ENCODE results near the gene GNL3.
"Not testable (repeated sequence)": the region's sequence is repeated elsewhere in the genome, so short reads cannot be mapped to it uniquely, and the experiment has no call there.

GNL3 gene, protein sequence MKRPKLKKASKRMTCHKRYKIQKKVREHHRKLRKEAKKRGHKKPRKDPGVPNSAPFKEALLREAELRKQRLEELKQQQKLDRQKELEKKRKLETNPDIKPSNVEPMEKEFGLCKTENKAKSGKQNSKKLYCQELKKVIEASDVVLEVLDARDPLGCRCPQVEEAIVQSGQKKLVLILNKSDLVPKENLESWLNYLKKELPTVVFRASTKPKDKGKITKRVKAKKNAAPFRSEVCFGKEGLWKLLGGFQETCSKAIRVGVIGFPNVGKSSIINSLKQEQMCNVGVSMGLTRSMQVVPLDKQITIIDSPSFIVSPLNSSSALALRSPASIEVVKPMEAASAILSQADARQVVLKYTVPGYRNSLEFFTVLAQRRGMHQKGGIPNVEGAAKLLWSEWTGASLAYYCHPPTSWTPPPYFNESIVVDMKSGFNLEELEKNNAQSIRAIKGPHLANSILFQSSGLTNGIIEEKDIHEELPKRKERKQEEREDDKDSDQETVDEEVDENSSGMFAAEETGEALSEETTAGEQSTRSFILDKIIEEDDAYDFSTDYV

DNA sequence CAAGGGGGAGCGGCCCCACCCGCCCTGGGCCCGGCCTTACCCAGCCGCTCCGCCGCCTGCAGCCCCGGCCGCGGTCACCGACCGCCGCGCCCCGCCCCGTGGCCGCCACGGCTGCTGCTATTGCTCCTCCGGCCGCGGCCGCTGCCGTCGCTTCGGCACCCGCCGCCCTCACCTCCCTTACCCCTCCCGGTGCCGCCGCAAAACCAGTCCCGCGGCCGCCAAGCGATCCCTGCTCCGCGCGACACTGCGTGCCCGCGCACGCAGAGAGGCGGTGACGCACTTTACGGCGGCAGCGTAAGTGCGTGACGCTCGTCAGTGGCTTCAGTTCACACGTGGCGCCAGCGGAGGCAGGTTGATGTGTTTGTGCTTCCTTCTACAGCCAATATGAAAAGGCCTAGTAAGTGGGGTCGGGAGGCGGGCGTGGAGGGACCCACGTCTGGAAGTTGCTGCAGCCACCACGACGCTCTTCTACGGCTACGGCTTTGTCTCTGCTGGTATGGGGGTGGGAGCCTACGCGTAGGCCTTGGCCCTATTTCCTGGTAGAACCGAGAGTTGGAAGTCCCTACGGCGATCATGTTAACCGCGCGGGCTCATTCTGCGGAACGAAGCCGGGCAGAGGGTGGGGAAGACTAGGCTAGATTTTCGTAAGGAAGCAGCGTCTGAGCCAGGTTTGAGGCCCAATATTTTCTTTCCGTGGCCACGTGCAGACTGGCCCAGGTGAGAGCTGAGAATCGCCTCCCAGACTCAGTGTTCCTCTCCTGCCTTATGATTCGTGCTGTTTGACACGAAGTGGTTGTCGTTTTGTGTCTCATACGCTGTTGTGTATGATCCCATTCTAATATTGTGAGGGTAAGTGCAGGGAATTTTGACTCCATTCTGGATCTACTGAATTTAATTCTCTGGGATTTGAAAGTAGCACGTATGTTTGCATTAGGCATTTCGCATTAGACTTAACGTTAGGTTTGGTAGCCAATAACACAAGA, at the start of gene GNL3, which contains the start of gene PBRM1:
Gene GNL3 (plus strand): TSS at position 324 of the 983 bp plus-strand sequence. CDS start 61 bp downstream, at position 385.
Gene PBRM1 (minus strand): TSS at position 205 of the 983 bp plus-strand sequence.
- peak; percentile 89 for DNase-seq (ENCODE audit: low read depth)

- no peak for DNase-seq (ENCODE audit: low read depth)
Measured at GRCh38 chr3:52636673-52637072, 49.2 kb upstream of the GNL3 start.

- DNase-seq (ENCODE audit: low read depth) = no peak
Measured at GRCh38 chr3:52645549-52645948, 40.3 kb upstream of the GNL3 start.

GRCh38 chr3:52649461-52650210, 36.2 kb upstream of the GNL3 start:
- no peak for DNase-seq (ENCODE audit: low read depth)

DNA sequence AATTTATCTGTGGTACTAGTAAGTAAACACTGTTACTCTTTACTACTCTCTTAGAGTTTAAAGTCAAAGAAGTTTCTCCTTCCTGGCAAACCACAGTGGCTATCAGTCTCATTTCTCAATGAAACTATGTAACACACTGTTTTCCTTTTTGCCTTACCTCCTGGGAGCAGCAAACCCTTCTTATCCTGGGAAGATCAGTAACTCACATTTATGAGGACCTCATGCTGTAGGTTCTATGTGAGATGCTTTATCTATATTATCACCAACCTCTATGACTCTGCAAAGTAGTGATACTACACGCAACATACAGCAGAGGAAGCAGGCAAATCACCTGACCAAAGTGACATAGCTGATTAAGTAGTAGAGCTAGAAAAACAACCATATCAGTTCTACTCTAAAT, 35.4 kb upstream of the GNL3 start:
- no peak for DNase-seq (ENCODE audit: low read depth)

DNA sequence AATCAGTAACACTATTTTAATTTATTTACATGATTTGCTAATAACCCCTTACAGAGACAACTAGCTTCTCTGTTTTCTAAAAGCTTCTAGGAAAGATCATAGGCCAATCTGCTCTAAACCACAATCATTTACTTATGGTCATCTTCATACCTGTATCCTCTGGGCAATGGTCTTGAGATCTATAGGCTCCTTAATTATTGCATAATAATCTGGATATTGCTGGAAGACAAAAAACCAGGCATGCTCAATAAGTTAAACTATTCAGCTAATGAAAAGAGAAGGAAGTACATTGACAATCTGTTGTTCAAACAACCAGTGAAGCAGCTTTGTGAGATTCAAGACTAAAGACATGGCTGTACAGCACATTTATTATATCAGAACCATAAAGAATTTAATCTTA, 34.2 kb upstream of the GNL3 start:
- DNase-seq (ENCODE audit: low read depth) = no peak

DNA sequence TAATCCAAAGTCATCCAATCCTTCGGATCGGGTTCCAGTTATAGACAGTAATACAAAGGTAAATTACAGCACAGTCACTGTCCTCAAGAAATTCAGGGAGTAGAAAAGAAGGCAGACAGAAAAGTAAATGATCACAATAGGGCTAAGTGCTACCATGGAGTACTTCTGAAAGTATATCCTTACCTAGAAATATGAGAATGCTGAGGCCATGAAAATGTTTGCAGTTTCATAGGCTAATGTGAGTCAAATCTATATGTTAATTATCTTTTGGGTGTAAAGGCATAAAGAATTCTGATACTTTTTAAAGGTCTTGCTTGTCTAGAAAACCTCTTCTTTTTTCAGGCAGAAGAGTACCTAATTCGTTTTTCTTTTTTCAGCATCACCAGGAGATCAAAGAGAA, 29.9 kb upstream of the GNL3 start:
- DNase-seq (ENCODE audit: low read depth) = no peak

DNA sequence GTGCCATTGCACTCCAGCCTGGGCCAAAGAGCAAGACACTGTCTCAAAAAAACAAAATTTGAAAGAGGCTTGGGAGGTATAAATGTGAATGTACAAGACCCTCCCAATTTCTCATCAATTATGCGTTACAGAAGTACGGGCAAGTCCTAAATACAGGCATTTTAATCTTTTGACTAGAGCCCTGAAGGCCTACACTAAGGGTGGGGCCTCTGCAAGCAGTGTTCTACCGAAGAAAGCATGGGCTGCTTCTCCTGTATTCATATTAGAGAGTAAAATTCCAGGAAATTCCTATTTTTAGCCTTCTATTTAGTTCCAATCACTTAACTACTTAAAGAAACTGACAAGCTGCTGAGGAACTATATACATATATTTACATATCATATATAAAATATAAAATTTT, 25.8 kb upstream of the GNL3 start:
- no peak for DNase-seq (ENCODE audit: low read depth)

DNA sequence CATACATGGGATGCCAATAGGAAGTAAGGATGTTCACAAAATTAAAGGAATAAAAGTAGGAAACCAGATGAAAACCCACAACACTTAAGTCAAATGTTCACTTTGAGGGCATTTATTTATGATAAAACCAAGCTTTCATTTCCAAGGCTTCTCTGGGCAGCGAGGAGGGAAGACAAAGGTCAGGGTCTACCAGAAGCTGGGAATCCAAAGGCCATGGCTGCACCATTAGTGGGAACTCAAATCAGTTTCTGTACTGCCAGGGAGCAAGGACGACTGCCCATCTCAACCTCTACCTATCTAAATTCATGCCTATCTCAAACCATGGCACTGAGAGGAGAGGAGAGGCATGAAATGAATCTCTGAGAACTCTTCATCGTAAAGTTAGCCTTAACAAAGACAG, 22.7 kb upstream of the GNL3 start:
- DNase-seq (ENCODE audit: low read depth) = no peak

DNA sequence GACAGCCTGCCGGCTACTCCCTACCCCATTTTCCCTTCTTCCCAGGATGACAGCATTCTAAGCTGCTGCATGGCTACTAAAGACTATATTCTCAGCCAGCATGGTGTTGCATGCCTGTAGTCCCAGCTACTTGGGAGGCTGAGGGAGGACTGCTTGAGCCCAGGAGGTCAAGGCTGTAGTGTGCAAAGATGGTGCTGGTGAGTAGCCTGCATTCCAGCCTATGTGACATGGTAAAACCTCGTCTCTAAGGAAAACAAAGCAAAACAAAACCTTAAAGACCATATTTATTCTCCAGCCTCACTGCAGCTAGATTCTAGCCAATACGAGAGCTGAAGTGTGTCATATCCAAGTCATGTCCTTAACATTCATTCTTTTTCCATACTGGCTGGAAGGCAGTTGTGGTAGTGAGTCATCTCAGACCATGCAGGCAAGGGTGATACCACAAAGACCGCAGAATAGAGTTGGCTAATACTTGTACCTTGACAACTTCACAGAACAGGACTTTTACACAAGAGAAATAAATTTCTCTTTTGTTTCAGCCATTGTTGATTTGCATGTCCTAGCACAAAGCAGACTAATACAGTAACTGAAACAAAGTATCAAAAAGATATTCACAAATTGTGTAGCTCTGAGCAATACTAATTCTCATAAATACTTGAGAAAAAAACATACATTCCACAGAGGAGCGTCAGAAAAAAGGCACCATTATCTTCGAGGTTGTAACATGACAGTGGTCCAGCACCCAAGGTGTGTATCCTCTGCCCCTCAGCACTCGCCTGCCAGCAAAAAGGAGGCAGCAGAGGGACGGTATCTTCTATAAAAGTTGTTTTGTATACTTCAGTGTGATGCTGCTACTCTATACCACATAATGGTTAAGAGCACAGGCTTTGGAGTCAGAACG, 15.0 kb upstream of the GNL3 start:
- no peak for DNase-seq (ENCODE audit: low read depth)

DNA sequence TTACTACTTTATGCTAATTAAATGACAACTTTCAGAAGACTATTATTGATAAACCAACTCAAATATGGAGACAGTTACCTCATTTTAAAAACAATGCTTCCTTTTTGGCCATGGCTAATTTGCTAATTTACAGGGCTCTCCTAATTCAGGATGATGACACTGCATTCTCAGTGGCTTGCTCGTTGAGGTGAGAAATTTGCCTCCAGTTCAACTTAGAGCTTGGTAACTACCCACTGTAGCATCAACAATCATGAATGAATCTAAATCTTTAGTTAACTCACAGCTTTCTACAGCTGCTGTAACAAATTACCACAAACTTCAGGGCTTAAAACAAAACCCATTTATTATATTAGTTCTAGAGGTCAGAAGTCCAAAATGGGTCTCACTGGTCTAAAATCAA, 14.2 kb upstream of the GNL3 start:
- no peak for DNase-seq (ENCODE audit: low read depth)

- DNase-seq (ENCODE audit: low read depth) = not testable (repeated sequence)
Measured at GRCh38 chr3:52676201-52676600, 9.6 kb upstream of the GNL3 start.

GRCh38 chr3:52678265-52679198, 7.3 kb upstream of the GNL3 start:
- DNase-seq (ENCODE audit: low read depth) = no peak

GRCh38 chr3:52679199-52679538, 6.7 kb upstream of the GNL3 start:
- DNase-seq (ENCODE audit: low read depth) = no peak

DNA sequence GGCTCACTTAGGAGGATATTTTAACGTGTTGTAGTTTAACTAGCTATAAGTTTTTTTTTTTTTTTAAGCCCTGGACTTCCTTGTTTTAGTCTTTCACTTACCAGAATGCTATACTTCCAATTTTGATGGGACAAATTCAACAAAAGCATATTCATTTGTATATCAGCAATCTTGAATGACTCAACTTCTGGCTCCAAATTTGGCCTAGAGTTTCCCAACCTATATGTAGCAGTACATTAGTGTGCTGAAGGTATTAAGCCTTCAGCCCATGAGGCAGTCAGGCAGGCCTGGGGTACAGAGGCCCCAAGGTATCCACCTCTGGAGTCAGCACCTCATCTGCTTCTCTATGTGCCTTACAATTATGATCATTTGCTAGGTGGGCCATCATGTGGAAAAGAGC, 6.0 kb upstream of the GNL3 start:
- no peak for DNase-seq (ENCODE audit: low read depth)

- DNase-seq (ENCODE audit: low read depth) = no peak
Measured at GRCh38 chr3:52681596-52681995, 4.2 kb upstream of the GNL3 start.

DNA sequence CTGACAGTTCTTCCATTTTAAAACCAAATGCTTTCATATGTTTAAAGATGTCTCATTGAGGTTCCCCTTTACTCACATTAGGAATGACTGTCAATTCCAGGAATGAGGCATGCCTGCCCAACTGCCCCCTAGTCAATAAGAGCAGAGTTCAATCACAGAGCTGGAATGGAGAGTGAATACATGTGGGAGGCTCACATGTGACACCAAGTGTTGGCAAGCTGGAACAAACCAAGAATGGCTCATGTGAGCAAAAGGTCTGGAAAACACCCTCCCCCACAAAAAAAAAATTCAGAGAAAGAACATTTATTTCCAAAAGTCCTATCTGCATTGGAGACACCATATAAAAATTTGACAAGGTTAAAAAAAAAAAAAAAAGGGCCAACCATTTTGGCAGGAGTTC, 3.8 kb upstream of the GNL3 start:
- DNase-seq (ENCODE audit: low read depth) = no peak

DNA sequence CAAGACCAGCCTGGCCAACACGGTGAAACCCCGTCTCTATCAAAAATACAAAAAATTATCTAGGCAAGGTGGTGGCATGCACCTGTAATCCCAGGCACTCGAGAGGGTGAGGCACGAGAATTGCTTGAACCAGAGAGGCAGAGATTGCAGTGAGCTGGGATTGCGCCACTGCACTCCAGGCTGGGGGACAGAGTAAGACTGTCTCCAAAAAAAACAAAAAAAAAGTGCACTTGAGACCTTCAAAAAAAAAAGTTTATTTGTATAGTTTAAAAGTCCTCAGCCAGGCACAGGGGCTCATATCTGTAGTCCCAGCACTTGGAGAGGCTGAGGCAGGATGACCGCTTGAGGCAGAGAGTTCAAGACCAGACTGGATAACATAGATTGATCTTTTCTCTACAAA, 2.2 kb upstream of the GNL3 start:
- DNase-seq (ENCODE audit: low read depth) = no peak

- no peak for DNase-seq (ENCODE audit: low read depth)
Measured at GRCh38 chr3:52684184-52684583, 1.6 kb upstream of the GNL3 start.

DNA sequence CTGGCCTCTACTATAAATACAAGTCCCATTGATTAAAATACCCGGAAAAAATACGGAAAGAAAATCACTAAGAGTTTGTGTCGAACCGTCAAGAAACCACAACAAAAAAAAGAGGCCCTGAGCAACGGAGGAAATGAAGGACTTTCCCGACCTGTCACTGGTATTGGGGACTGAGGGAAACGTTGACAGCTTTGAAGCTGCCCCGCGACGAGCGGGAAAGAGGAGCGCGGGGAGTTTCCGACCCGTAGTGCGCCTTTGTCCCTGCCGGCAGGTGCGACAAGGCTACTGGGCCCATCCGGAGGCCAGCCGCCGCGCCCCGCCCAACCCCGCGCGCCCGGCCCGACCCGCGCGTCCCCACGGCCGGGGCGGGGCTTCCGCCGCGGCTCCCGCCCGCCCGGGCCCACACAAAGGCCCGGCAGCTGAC, 535 bp upstream of the GNL3 start:
- DNase-seq (ENCODE audit: low read depth) = no peak

Data from stimulated activated CD8-positive, alpha-beta memory T cell treated with anti-CD3 and anti-CD28 coated beads, Interleukin-12 subunit alpha, Interleukin-12 subunit beta, amount 100 ng/mL, for 4 hours (primary cell).